Lower leg skin (tissue), 3 donors: ENCODE results near the gene RALGDS.
"Not testable (repeated sequence)": the region's sequence is repeated elsewhere in the genome, so short reads cannot be mapped to it uniquely, and the experiment has no call there.

Experiments
- CTCF ChIP-seq, 3 donors: fragments of 450-650 bp; IDR thresholded peaks; one replicate each; pipeline ENCODE4 v1.5.1; 2016; ENCODE audit warnings: antibody characterized with exemption in 3 of 3, mild to moderate bottlenecking in 3 of 3, moderate library complexity in 2 of 3
- POLR2A ChIP-seq, 2 donors: fragments of 450-650 bp; IDR thresholded peaks; one replicate each; pipeline ENCODE4 v1.6.1; 2016 to 2017; ENCODE audit warnings: antibody characterized with exemption in 2 of 2, mild to moderate bottlenecking in 1 of 2, moderate library complexity in 1 of 2

DNA sequence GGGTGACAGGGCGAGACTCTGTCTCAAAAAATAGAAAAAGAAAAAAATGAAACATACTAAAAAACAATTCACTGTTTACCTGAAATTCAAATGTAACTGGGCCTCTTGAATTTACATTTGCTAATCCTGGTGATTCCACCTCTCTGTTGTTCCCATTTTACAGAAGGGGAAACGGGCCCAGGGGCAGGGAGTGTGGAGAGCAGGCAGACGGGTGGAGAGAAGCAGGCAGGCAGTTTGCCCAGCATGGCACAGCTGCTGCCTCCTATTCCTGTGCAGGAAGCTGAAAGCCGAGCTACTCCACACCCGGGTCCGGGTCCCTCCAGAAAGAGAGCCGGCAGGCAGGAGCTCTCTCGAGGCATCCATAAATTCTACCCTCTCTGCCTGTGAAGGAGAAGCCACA lies 58.5 kb downstream of the RALGDS start:
- TF ChIP-seq CTCF, POLR2A (IDR thresholded peaks at IDR 0.05): not testable (repeated sequence)
